NCI-H446 treated with DMSO at 0.1 percent for 48 hours (cell line): Measurements from ENCODE around the gene PALD1.
"Not testable (repeated sequence)": the region's sequence is repeated elsewhere in the genome, so short reads cannot be mapped to it uniquely, and the experiment has no call there.

Experiments used
- DNase-seq: peaks from one replicate; lab custom pipeline; 2025; lab: John Stamatoyannopoulos, UW

The PALD1 gene

DNA sequence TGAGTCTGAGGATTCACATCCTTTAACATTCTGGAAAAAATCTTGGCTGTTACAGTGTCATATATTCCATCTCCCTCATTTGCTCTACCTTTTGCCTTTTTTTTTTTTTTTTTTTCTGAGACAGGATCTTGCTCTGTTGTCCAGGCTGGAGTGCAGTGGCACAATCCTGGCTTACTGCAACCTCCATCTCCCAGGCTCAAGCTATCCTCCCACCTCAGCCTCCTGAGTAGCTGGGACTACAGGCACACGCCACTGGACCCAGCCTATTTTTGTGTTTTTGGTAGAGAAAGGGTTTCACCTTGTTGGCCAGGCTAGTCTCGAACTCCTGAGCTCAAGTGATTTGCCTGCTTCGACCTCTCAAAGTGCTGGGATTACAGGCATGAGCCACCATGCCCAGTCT lies 135.8 kb downstream of the PALD1 start:
- not testable (repeated sequence) for DNase-seq

GRCh38 chr10:70615211-70615610 lies 136.6 kb downstream of the PALD1 start:
- no peak for DNase-seq

DNA sequence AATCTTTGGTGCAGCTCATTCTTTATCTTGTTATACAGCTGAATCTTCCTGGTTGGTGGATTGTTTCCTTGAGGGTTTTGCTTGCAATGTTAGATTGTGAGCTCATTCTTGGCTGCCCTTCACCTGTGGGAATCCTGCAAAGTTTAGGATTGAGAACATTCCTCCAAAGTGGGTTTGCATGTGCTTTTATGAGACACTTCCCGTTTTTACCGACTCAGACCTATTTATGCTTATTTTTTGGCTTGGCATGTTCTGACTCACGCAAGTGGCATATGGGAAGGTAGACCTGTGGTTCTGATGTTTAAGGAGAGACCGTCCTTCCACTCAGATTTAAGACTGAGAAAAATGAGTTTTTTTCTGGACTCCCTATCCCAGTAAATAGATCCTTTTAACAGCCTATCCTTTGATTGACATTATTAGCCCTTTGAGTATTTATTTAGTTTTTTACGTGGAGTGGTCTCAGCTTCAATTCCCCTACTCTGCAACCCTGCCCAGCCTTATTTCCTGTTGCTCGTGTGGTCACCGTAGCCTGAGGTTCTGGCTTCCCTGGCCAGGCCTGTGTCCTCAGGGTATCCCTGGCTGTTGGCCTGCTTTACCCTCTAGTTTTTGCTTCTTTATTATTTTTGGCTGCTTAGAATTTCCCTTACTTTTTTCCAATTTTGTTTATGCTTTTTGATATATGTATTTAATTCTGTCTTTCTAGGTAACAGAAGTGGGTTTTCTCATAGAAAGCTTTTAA lies 137.4 kb downstream of the PALD1 start:
- DNase-seq: no peak

GRCh38 chr10:70616761-70617160 lies 138.2 kb downstream of the PALD1 start:
- no peak for DNase-seq
